OCI-LY7 (cell line): ENCODE results near the gene CMSS1. TPM values are rescaled to one million over a fixed set of nuclear protein-coding genes. Genes with fewer than 3 reads are reported as not detected.

ENCODE experiments used
- BruUV-seq: library from RNA; stranded (reverse); fragments of 400-500 nt; replicated peaks from 2 replicates; lab custom pipeline; 2021; lab: Mats Ljungman, UMichigan
- CTCF ChIA-PET: fragments of 300-600 bp; sonication (Branson Sonifier 250); formaldehyde crosslinking; loops from one replicate; lab custom pipeline; 2022; ENCODE audit warnings: antibody characterized with exemption; ENCODE audit not compliant: unreplicated experiment; lab: Charles Lee
- POLR2A ChIA-PET: fragments of 300-600 bp; sonication (Branson Sonifier 250); formaldehyde crosslinking; loops from one replicate; lab custom pipeline; 2022; ENCODE audit warnings: antibody characterized with exemption; lab: Charles Lee
- DNase-seq: peaks from one replicate; pipeline ENCODE4 v3.0.0-alpha.2; 2015; ENCODE audit warnings: low spot score
- H2AFZ ChIP-seq: fragments of 200-600 bp; sonication (generic), shearing (Covaris generic); 2 replicates; pipeline ENCODE4 v1.6.1; 2014; ENCODE audit warnings: mild to moderate bottlenecking, antibody characterized with exemption, low read length, moderate library complexity
- H3K27ac ChIP-seq: fragments of 200-600 bp; sonication (generic); 2 replicates; pipeline ENCODE4 v1.5.1; 2014; ENCODE audit warnings: mixed run types, low read depth, mild to moderate bottlenecking, moderate library complexity, low read length, inconsistent platforms; ENCODE audit not compliant: poor library complexity, severe bottlenecking
- H3K36me3 ChIP-seq: fragments of 200-600 bp; sonication (generic); 2 replicates; pipeline ENCODE4 v1.6.1; 2014; ENCODE audit warnings: mild to moderate bottlenecking, antibody characterized with exemption, low read length, moderate library complexity, mixed read lengths; ENCODE audit not compliant: insufficient read depth
- H3K4me1 ChIP-seq: fragments of 200-600 bp; sonication (generic); 2 replicates; pipeline ENCODE4 v1.5.1; 2014; ENCODE audit warnings: mild to moderate bottlenecking, low read length; ENCODE audit not compliant: insufficient read depth, poor library complexity, severe bottlenecking
- H3K4me2 ChIP-seq: fragments of 200-600 bp; sonication (generic); 2 replicates; pipeline ENCODE4 v1.6.1; 2014; ENCODE audit warnings: mild to moderate bottlenecking, low read length
- H3K4me3 ChIP-seq: fragments of 200-600 bp; sonication (generic); 2 replicates; pipeline ENCODE4 v1.5.1; 2014; ENCODE audit warnings: mild to moderate bottlenecking, low read depth, low read length; ENCODE audit not compliant: poor library complexity, severe bottlenecking
- H3K79me2 ChIP-seq: fragments of 200-600 bp; sonication (generic); 2 replicates; pipeline ENCODE4 v1.6.1; 2016; ENCODE audit warnings: low read depth, mild to moderate bottlenecking, low read length, moderate library complexity, mixed read lengths; ENCODE audit not compliant: insufficient read depth
- H3K9me2 ChIP-seq: fragments of 200-600 bp; sonication (generic); 2 replicates; pipeline ENCODE4 v1.6.1; 2016; ENCODE audit warnings: mild to moderate bottlenecking, low read length, mixed read lengths; ENCODE audit not compliant: insufficient read depth
- H3K9me3 ChIP-seq: fragments of 200-600 bp; sonication (generic); 2 replicates; pipeline ENCODE4 v1.6.1; 2014; ENCODE audit warnings: mild to moderate bottlenecking, mixed run types, low read length, mixed read lengths
- H4K20me1 ChIP-seq: fragments of 200-600 bp; sonication (generic); 2 replicates; pipeline ENCODE4 v1.6.1; 2014; ENCODE audit warnings: mild to moderate bottlenecking, antibody characterized with exemption, low read length, moderate library complexity, mixed read lengths; ENCODE audit not compliant: insufficient read depth
- EZH2phosphoT487 ChIP-seq: fragments of 200-600 bp; sonication (generic); IDR thresholded peaks from 2 replicates; pipeline ENCODE4 v1.6.1; 2018; ENCODE audit warnings: low read depth, borderline replicate concordance, mild to moderate bottlenecking, mixed run types, antibody characterized with exemption, low read length, moderate library complexity, mixed read lengths
- intact Hi-C: fragments of 100-400 bp; cut with micrococcal nuclease; formaldehyde crosslinking; loops from one replicate; pipeline ENCODE4 v1.10.0; 2022; ENCODE audit not compliant: unreplicated experiment
- total RNA-seq, 2 experiments: library from RNA; depleted of rRNA in 1 of 2; stranded (reverse); fragments of >200 nt in 1 of 2; shearing (Covaris generic) in 1 of 2; gene quantifications; 2 replicates each; pipeline ENCODE4 v1.2.3, GENCODE V29; 2014 to 2022
- TF ChIP-seq, protein P1 (sequence below): fragments of 200-600 bp; sonication (generic); conservative IDR thresholded peaks from 2 replicates; pipeline ENCODE4 v1.5.1; 2014; ENCODE audit warnings: mild to moderate bottlenecking, antibody characterized with exemption, low read length, moderate library complexity, mixed read lengths

Gene CMSS1
- total RNA-seq, 2 experiments from 2014 or later = 25.7 to 46.6 TPM

DNA sequence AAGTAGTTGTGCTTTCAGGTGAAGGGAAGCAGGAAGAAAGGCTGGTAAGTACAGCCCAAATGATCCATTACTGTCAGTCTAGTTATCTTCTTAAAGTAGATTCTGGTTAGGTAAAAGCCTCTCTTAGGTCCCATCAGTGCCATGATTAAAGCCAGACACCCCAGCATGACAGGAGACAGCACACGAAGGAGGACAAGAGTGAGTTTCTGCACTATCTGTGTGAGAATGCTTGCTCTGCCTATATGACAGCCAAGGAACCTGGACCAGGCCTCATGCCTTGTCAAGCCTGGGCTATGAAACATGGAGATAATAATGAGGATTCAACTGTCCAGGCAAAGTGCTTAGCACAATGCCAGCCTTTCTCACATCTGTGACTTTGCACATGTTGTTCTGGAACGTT is 310.1 kb downstream of the CMSS1 start:
- no peak overlapping the region for H2AFZ ChIP-seq
- no peaks in the 10 kb centered on the region for H3K9me2 ChIP-seq
- no peak overlapping the region for H3K4me2 ChIP-seq
- H3K36me3 ChIP-seq = no peaks in the 10 kb centered on the region
- no peaks in the 10 kb centered on the region for H3K79me2 ChIP-seq
- H3K4me3 ChIP-seq = no peak overlapping the region
- no peaks in the 10 kb centered on the region for H3K9me3 ChIP-seq
- TF ChIP-seq, protein P1, sequence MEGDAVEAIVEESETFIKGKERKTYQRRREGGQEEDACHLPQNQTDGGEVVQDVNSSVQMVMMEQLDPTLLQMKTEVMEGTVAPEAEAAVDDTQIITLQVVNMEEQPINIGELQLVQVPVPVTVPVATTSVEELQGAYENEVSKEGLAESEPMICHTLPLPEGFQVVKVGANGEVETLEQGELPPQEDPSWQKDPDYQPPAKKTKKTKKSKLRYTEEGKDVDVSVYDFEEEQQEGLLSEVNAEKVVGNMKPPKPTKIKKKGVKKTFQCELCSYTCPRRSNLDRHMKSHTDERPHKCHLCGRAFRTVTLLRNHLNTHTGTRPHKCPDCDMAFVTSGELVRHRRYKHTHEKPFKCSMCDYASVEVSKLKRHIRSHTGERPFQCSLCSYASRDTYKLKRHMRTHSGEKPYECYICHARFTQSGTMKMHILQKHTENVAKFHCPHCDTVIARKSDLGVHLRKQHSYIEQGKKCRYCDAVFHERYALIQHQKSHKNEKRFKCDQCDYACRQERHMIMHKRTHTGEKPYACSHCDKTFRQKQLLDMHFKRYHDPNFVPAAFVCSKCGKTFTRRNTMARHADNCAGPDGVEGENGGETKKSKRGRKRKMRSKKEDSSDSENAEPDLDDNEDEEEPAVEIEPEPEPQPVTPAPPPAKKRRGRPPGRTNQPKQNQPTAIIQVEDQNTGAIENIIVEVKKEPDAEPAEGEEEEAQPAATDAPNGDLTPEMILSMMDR = no peak
- no peak for TF ChIP-seq EZH2phosphoT487
- no peak for DNase-seq
- CTCF ChIA-PET = no interaction called here
- H3K4me1 ChIP-seq = no peaks in the 10 kb centered on the region
- POLR2A ChIA-PET = no interaction called here
- H3K27ac ChIP-seq = no peak overlapping the region
- intact Hi-C loops = no loop called here
- H4K20me1 ChIP-seq = no peaks in the 10 kb centered on the region
- no TSS peak for BruUV-seq

DNA sequence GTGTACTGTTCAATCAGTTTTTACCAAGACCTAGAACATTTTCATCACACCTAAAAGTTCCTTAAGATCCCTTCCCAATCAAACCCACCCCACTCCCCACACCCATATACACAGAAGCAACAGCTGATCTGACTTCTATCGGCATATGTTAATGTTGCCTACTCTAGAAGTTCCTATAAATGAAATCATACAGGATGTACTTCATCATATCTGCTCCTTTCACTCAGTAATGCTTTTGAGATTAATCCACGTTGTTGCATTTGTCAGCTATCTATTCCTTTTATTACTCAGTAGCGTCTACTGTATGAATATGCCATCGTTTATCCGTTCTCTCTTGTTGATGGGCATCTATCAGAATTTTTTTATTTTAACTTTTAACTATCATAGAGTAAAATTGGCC is 310.9 kb downstream of the CMSS1 start:
- no TSS peak for BruUV-seq
- H2AFZ ChIP-seq = no peak overlapping the region
- no peak for TF ChIP-seq EZH2phosphoT487
- TF ChIP-seq, protein P1 = no peak
- H3K4me2 ChIP-seq = no peak overlapping the region
- no peaks in the 10 kb centered on the region for H3K79me2 ChIP-seq
- no peaks in the 10 kb centered on the region for H3K4me1 ChIP-seq
- no peaks in the 10 kb centered on the region for H3K9me2 ChIP-seq
- CTCF ChIA-PET = no interaction called here
- no peaks in the 10 kb centered on the region for H3K36me3 ChIP-seq
- POLR2A ChIA-PET = interaction anchor here (0.6 to 0.9 kb wide), 3 partner anchors 24 to 69 kb away, joined by 3 to 4 read pairs (median 3); no protein-coding TSS in a partner anchor
- no peak overlapping the region for H3K4me3 ChIP-seq
- H4K20me1 ChIP-seq = no peaks in the 10 kb centered on the region
- no peak overlapping the region for H3K27ac ChIP-seq
- H3K9me3 ChIP-seq = no peaks in the 10 kb centered on the region
- DNase-seq = no peak
- intact Hi-C loops = no loop called here

DNA sequence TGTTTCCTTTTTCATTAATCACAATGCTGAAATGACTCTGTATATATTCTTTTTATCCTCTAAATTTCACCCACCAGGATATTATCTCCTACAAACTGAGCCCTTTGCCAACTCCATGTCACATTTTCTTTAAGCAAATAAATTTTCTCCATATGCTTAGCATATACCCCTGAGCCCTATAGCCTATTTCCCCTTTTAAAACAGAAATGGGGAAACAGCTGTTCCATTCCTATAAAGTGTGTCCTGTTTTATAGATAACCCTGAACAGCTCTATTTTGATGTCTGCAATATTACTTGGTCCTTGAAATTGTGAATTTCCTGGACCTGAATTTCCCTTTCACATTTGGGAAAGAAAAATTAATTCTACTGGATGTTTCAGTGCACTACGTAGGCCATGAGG is 312.3 kb downstream of the CMSS1 start:
- ChIA-PET POLR2A (interaction anchor here (0.9 to 1.5 kb wide), 2 partner anchors 25 to 28 kb away, joined by 3 to 6 read pairs; no protein-coding TSS in a partner anchor), CTCF (no interaction called here)
- intact Hi-C loops = no loop called here
- Histone ChIP-seq H3K9me2 (no peaks in the 10 kb centered on the region), H2AFZ (no peak overlapping the region), H3K4me3 (no peak overlapping the region), H3K4me2 (no peak overlapping the region), H3K27ac (no peak overlapping the region), H4K20me1 (no peaks in the 10 kb centered on the region), H3K36me3 (no peaks in the 10 kb centered on the region), H3K9me3 (no peaks in the 10 kb centered on the region), H3K4me1 (no peaks in the 10 kb centered on the region), H3K79me2 (no peaks in the 10 kb centered on the region)
- TF ChIP-seq EZH2phosphoT487 = no peak
- TF ChIP-seq, protein P1 = no peak
- no peak for DNase-seq
- BruUV-seq = no TSS peak
